GM10248 (cell line): ENCODE results near the gene FLRT2.

ENCODE experiments used
- CTCF ChIA-PET: fragments of 300-600 bp; sonication (Branson Sonifier 250); formaldehyde crosslinking; extraction: SDS; loops from one replicate; lab custom pipeline; 2021; ENCODE audit warnings: antibody characterized with exemption; lab: Yijun Ruan, JAX
- POLR2A ChIA-PET: fragments of 350-650 bp; sonication (Branson Sonifier 250); formaldehyde crosslinking; extraction: SDS; loops from one replicate; lab custom pipeline; 2020; ENCODE audit warnings: antibody characterized with exemption; lab: Yijun Ruan, JAX
- DNase-seq: peaks from one replicate; pipeline ENCODE4 v3.0.0; 2012; ENCODE audit errors: extremely low spot score
- CTCF ChIP-seq: IDR thresholded peaks from 2 replicates; pipeline ENCODE4 v1.5.1; 2012; ENCODE audit warnings: mild to moderate bottlenecking, low read depth; ENCODE audit errors: extremely low read depth, missing control alignments, control extremely low read depth

Gene FLRT2

GRCh38 chr14:85581691-85582090, 51.7 kb downstream of the FLRT2 start:
- ChIA-PET CTCF (no interaction called here), POLR2A (no interaction called here)
- no peak for TF ChIP-seq CTCF
- DNase-seq: no peak

GRCh38 chr14:85583380-85583779, 53.4 kb downstream of the FLRT2 start:
- no peak for TF ChIP-seq CTCF
- ChIA-PET CTCF (no interaction called here), POLR2A (no interaction called here)
- no peak for DNase-seq

DNA sequence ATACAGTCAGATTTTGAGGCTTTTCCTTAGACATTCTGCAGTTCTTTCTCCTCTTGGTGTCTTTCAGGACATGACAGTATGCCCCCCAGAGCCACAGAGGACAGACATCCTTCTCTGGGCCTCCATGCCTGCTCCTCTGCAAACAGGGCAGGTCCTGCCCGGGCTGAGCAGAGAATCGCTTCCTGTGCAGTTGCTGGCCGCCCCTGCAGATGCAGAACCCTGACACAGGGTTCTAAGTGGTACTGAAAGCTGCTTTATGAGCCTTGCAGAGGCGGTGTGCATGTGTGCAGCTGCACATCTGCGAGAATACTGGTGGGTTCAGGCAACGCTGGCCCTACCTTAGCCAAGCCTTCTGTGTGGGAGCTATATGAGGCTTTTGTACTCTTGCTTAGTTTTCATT, 54.5 kb downstream of the FLRT2 start:
- ChIA-PET POLR2A (no interaction called here), CTCF (no interaction called here)
- no peak for TF ChIP-seq CTCF
- no peak for DNase-seq

GRCh38 chr14:85587151-85587711, 57.3 kb downstream of the FLRT2 start:
- POLR2A ChIA-PET: no interaction called here
- TF ChIP-seq CTCF: no peak
- DNase-seq: no peak
- CTCF ChIA-PET: interaction anchor here (1.2 to 1.3 kb wide), 2 partner anchors 10 to 11 kb away, joined by 3 to 4 read pairs; no protein-coding TSS in a partner anchor

DNA sequence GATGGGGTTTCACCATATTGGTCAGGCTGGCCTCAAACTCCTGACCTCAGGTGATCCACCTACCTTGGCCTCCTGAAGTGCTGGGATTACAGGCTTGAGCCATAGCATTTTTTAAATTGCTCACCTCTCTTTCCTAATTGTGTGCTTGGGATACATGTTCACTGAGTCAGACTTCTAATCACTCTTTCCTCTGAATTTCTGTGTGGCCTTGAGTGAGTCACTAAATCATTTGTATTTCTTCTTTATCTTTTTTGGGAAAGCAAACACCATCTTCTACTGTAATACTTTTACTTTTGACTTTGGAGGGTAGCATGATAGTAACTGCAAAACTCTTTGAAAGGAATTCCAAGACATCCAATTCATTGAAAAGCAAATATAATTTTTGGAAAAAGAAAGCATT, 60.8 kb downstream of the FLRT2 start:
- no peak for TF ChIP-seq CTCF
- ChIA-PET CTCF (no interaction called here), POLR2A (no interaction called here)
- no peak for DNase-seq

GRCh38 chr14:85594217-85594616, 64.3 kb downstream of the FLRT2 start:
- ChIA-PET POLR2A (no interaction called here), CTCF (no interaction called here)
- TF ChIP-seq CTCF: no peak
- DNase-seq: no peak
